ENCODE data around the gene PDLIM7. TPM values are rescaled to one million over a fixed set of nuclear protein-coding genes. Genes with fewer than 3 reads are reported as not detected.

The PDLIM7 gene
- polyA plus RNA-seq, 1 of the 3 experiments (the other 2 are of a cell fraction), result 206 TPM

DNA sequence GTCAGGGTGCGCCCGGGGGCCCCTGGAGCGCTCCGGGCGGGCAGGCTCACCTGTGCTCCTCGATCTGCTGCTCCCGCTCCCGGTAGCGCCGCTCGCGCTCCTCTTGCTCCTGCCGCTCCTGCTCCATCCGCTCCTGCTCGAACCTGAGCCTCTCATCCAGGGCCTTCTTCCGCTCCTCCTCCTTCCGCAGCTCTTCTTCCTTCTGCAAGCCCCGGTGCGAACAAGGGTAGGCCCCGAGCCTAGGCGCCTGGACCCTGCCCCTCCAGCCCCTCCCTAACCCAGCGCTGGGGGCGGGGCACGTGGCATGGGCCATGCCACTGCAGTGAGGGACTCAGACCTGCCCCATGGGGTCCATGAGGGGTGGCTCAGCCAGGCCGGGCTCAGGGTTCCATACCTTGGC, 30.5 kb downstream of the PDLIM7 start:
- POLR2A ChIA-PET, result interaction anchor here (0.7 kb wide), 1 partner anchor 13 kb away, joined by 3 read pairs; no protein-coding TSS in a partner anchor
- Histone ChIP-seq H3K4me1 (ENCODE audit: control insufficient read depth in 1 of 2, insufficient read depth in 2 of 2, low read depth in 1 of 2, low read length in 1 of 2) (peaks cover 31 to 33% of the 10 kb centered on the region in 2 experiments; a peak in 3 of 4 replicates), H4K20me1 (ENCODE audit: insufficient read depth) (peaks cover 55% of the 10 kb centered on the region), H3K36me3 (replicated peaks in 1 of 2; ENCODE audit: control insufficient read depth in 1 of 2, insufficient read depth in 2 of 2, low read length in 1 of 2) (peaks cover 47 to 65% of the 10 kb centered on the region in 2 experiments), H3K4me2 (no peak overlapping the region), H3K9me3 (no peaks in the 10 kb centered on the region), H2AFZ (ENCODE audit: low read depth) (no peak overlapping the region), H3K27me3 (ENCODE audit: insufficient read depth) (no peaks in the 10 kb centered on the region), H3K4me3 (ENCODE audit: low read depth in 2 of 2, low read length in 1 of 2) (no peak overlapping the region), H3K9me2 (no peaks in the 10 kb centered on the region), H3F3A (replicated peaks; ENCODE audit: insufficient read depth) (peaks cover 25% of the 10 kb centered on the region), H3K27ac (ENCODE audit: low read depth in 2 of 2, low read length in 1 of 2) (no peak overlapping the region), H3K9ac (no peak overlapping the region), H3K79me2 (ENCODE audit: insufficient read depth) (peaks cover 61% of the 10 kb centered on the region)
- 99% methylated on average over 24 of the region's 25 CpGs for WGBS (ENCODE audit: low lambda C conversion rate)
- no peak for TF ChIP-seq RCOR1 (IDR thresholded peaks at IDR 0.05; ENCODE audit: low read length)
- no peak for TF ChIP-seq NFIC (IDR thresholded peaks at IDR 0.05; ENCODE audit: borderline replicate concordance)
- TF ChIP-seq, protein P1, sequence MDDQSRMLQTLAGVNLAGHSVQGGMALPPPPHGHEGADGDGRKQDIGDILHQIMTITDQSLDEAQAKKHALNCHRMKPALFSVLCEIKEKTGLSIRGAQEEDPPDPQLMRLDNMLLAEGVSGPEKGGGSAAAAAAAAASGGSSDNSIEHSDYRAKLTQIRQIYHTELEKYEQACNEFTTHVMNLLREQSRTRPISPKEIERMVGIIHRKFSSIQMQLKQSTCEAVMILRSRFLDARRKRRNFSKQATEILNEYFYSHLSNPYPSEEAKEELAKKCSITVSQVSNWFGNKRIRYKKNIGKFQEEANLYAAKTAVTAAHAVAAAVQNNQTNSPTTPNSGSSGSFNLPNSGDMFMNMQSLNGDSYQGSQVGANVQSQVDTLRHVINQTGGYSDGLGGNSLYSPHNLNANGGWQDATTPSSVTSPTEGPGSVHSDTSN (IDR thresholded peaks at IDR 0.05), result no peak
- TF ChIP-seq RXRA (IDR thresholded peaks at IDR 0.05; ENCODE audit: borderline replicate concordance, low read depth), result no peak
- no peak for TF ChIP-seq YY1 (IDR thresholded peaks at IDR 0.05; ENCODE audit: low read depth)
- DNase-seq, result no peak
- CTCF ChIA-PET, result interaction anchor here (0.7 to 1.7 kb wide), 4 partner anchors 9 to 63 kb away, joined by 3 to 9 read pairs (median 6); no protein-coding TSS in a partner anchor

DNA sequence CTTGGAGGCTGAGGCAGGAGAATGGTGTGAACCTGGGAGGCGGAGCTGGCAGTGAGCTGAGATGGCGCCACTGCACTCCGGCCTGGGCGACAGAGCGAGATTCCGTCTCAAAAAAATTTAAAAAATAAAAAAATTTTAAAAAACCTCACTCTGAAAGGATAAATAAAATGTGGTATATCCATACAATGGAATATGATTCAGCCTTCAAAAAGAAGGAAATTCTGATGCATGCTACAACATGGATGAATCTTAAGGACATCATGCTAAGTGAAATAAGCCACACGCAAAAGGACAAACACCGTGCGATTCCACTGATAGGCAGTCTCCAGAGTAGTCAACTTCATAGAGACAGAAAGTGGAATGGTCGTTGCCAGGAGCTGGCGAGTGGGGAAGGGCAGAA, 32.4 kb downstream of the PDLIM7 start:
- TF ChIP-seq, protein P2, sequence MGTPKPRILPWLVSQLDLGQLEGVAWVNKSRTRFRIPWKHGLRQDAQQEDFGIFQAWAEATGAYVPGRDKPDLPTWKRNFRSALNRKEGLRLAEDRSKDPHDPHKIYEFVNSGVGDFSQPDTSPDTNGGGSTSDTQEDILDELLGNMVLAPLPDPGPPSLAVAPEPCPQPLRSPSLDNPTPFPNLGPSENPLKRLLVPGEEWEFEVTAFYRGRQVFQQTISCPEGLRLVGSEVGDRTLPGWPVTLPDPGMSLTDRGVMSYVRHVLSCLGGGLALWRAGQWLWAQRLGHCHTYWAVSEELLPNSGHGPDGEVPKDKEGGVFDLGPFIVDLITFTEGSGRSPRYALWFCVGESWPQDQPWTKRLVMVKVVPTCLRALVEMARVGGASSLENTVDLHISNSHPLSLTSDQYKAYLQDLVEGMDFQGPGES (IDR thresholded peaks at IDR 0.05; ENCODE audit: low read depth, low read length), result no peak
- TF ChIP-seq TAF1 (IDR thresholded peaks at IDR 0.05; ENCODE audit: borderline replicate concordance, low read depth, low read length) (no peak), NRF1 (IDR thresholded peaks at IDR 0.05; ENCODE audit: low read depth, low read length) (no peak), MXI1 (IDR thresholded peaks at IDR 0.05; ENCODE audit: low read depth, low read length) (no peak), RAD21 (IDR thresholded peaks at IDR 0.05; ENCODE audit: low read length) (no peak), EZH2phosphoT487 (IDR thresholded peaks at IDR 0.05; ENCODE audit: borderline replicate concordance, low read depth) (no peak)
- TF ChIP-seq, protein P3, sequence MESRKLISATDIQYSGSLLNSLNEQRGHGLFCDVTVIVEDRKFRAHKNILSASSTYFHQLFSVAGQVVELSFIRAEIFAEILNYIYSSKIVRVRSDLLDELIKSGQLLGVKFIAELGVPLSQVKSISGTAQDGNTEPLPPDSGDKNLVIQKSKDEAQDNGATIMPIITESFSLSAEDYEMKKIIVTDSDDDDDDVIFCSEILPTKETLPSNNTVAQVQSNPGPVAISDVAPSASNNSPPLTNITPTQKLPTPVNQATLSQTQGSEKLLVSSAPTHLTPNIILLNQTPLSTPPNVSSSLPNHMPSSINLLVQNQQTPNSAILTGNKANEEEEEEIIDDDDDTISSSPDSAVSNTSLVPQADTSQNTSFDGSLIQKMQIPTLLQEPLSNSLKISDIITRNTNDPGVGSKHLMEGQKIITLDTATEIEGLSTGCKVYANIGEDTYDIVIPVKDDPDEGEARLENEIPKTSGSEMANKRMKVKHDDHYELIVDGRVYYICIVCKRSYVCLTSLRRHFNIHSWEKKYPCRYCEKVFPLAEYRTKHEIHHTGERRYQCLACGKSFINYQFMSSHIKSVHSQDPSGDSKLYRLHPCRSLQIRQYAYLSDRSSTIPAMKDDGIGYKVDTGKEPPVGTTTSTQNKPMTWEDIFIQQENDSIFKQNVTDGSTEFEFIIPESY (IDR thresholded peaks at IDR 0.05; ENCODE audit: borderline replicate concordance, low read depth), result no peak
- TF ChIP-seq, protein P4, sequence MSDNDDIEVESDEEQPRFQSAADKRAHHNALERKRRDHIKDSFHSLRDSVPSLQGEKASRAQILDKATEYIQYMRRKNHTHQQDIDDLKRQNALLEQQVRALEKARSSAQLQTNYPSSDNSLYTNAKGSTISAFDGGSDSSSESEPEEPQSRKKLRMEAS (IDR thresholded peaks at IDR 0.05; ENCODE audit: low read depth), result no peak
- ChIA-PET CTCF (interaction anchor here (0.6 to 2.0 kb wide), 8 partner anchors 8 to 74 kb away, joined by 3 to 9 read pairs (median 4); partner anchors contain the start of gene PDLIM7), POLR2A (no interaction called here)
- H3K27me3 ChIP-seq (ENCODE audit: insufficient read depth), result no peaks in the 10 kb centered on the region
- H4K20me1 ChIP-seq (ENCODE audit: insufficient read depth), result peaks cover 44% of the 10 kb centered on the region
- H3K9me2 ChIP-seq, result no peaks in the 10 kb centered on the region
- no peak overlapping the region for H3K27ac ChIP-seq (ENCODE audit: low read depth in 2 of 2, low read length in 1 of 2)
- no peak for DNase-seq
- H3K9ac ChIP-seq, result no peak overlapping the region
- H3K4me1 ChIP-seq (ENCODE audit: control insufficient read depth in 1 of 2, insufficient read depth in 2 of 2, low read depth in 1 of 2, low read length in 1 of 2), result peaks cover 14 to 19% of the 10 kb centered on the region in 2 experiments; a peak in 3 of 4 replicates
- no peaks in the 10 kb centered on the region for H3K9me3 ChIP-seq
- no peak overlapping the region for H3K4me3 ChIP-seq (ENCODE audit: low read depth in 2 of 2, low read length in 1 of 2)
- peaks cover 43% of the 10 kb centered on the region for H3K79me2 ChIP-seq (ENCODE audit: insufficient read depth)
- H3K36me3 ChIP-seq (replicated peaks in 1 of 2; ENCODE audit: control insufficient read depth in 1 of 2, insufficient read depth in 2 of 2, low read length in 1 of 2), result peaks cover 42 to 68% of the 10 kb centered on the region in 2 experiments
- H2AFZ ChIP-seq (ENCODE audit: low read depth), result no peak overlapping the region
- WGBS (ENCODE audit: low lambda C conversion rate), result 92% methylated on average over 11 of the region's 11 CpGs
- H3K4me2 ChIP-seq, result no peak overlapping the region
- peaks cover 28% of the 10 kb centered on the region for H3F3A ChIP-seq (replicated peaks; ENCODE audit: insufficient read depth)
